ENCODE data around the gene IGFLR1. TPM values are rescaled to one million over a fixed set of nuclear protein-coding genes. Genes with fewer than 3 reads are reported as not detected.

Gene IGFLR1
- total and polyA plus RNA-seq, 2 of the 4 experiments (the other 2 are of a cell fraction) = 0.72 to 2.7 TPM

- H3K36me3 ChIP-seq (ENCODE audit: control insufficient read depth, insufficient read depth, low read length) = 0 out of 2 replicates have a peak, but pooled peaks cover 2% of the 10 kb centered on the region
- H3K4me2 ChIP-seq (ENCODE audit: low read depth, low read length) = no peak overlapping the region; the same call in 1 of the 2 replicates
- no TSS peak for BruUV-seq (replicated peaks)
- no peak overlapping the region for H3K14ac ChIP-seq (replicated peaks; ENCODE audit: low read depth, low read length)
- H3K23ac ChIP-seq (ENCODE audit: low read depth, low read length) = no peak overlapping the region
- H2AK9ac ChIP-seq (replicated peaks; ENCODE audit: low read depth, low read length, poor library complexity) = peak overlapping the region; percentile 25
- no peak overlapping the region for H2AK5ac ChIP-seq (ENCODE audit: low read depth, low read length)
- H3K27ac ChIP-seq (ENCODE audit: insufficient read depth, low read length) = no peak overlapping the region
- H3K9me1 ChIP-seq (ENCODE audit: insufficient read depth, low read length) = peaks cover 6% of the 10 kb centered on the region; the same call in 1 of the 2 replicates
- in situ Hi-C loops (cut with MboI; ENCODE audit: low sequenced_read_pairs) = no loop called here
- H2AFZ ChIP-seq (replicated peaks; ENCODE audit: low read length, poor library complexity) = peak overlapping the region; percentile 99
- no peaks in the 10 kb centered on the region for H3K27me3 ChIP-seq (ENCODE audit: control insufficient read depth, insufficient read depth, low read length)
- H4K8ac ChIP-seq (ENCODE audit: low read depth in 2 of 2, low read length in 2 of 2) = no peak overlapping the region
- intact Hi-C loops (cut with micrococcal nuclease) = loop anchor here (2.0 kb wide), 1 partner anchor 16 kb away; the partner anchor contains the start of gene PROSER3
- no peak overlapping the region for H2BK15ac ChIP-seq (ENCODE audit: low read depth, low read length)
- no peak for ATAC-seq (ENCODE audit: low read depth)
- 59% methylated on average over 9 of the region's 16 CpGs; no CpG with 5 or more reads in 1 of the 2 experiments for WGBS, 2 experiments (ENCODE audit: extremely low coverage in 2 of 2, insufficient read length in 1 of 2)
- H4K5ac ChIP-seq (ENCODE audit: low read depth, low read length) = no peak overlapping the region
- no peaks in the 10 kb centered on the region for H4K20me1 ChIP-seq (ENCODE audit: insufficient read depth, low read length)
- no peak overlapping the region for H3K18ac ChIP-seq (ENCODE audit: low read depth, low read length)
- H3K4ac ChIP-seq (ENCODE audit: low read depth, low read length) = no peak overlapping the region
- no peak for DNase-seq
- dilution Hi-C loops (cut with HindIII; ENCODE audit: low sequenced_read_pairs, unreplicated experiment) = no loop called here
- no peak for TF ChIP-seq SMC3 (IDR thresholded peaks at IDR 0.05; ENCODE audit: low read depth, low read length)
- H3K9me3 ChIP-seq (ENCODE audit: control insufficient read depth, insufficient read depth, low read length) = no peaks in the 10 kb centered on the region
- H3K56ac ChIP-seq (ENCODE audit: extremely low read depth, insufficient read depth, low read length) = no peak overlapping the region
- peaks cover 6% of the 10 kb centered on the region for H3K4me1 ChIP-seq (ENCODE audit: control insufficient read depth, insufficient read depth, low read length)
- H2BK20ac ChIP-seq (ENCODE audit: low read depth, low read length) = no peak overlapping the region
- no peak overlapping the region for H3K4me3 ChIP-seq (ENCODE audit: insufficient read depth, low read depth, low read length)
- ChIA-PET CTCF (no interaction called here), POLR2A (ENCODE audit: unreplicated experiment) (interaction anchor here (0.6 kb wide), 1 partner anchor 60 kb away, joined by 3 read pairs; no protein-coding TSS in a partner anchor)
- no peak overlapping the region for H2BK5ac ChIP-seq (ENCODE audit: low read depth, low read length, poor library complexity, severe bottlenecking)
- H4K91ac ChIP-seq (ENCODE audit: insufficient read depth, low read depth, low read length) = no peak overlapping the region
- H3K9ac ChIP-seq (ENCODE audit: low read depth, low read length) = no peak overlapping the region
- H3K79me1 ChIP-seq (ENCODE audit: low read depth in 1 of 2, low read length in 2 of 2) = peaks cover 7 to 18% of the 10 kb centered on the region in 2 experiments
- no peak overlapping the region for H2BK120ac ChIP-seq (ENCODE audit: low read depth, low read length)
These were observed 32.2 kb upstream of the IGFLR1 start for GRCh38 chr19:35774274-35775045.
